NOMO-1 treated with dmso at 0.1 percent for 144 hours (cell line): Measurements from ENCODE around the gene TRAF3.

ENCODE experiments used
- DNase-seq: peaks from one replicate; lab custom pipeline; 2025; ENCODE audit not compliant: unreplicated experiment; lab: John Stamatoyannopoulos, UW

The TRAF3 gene

GRCh38 chr14:102931580-102932285 is 154.5 kb downstream of the TRAF3 start:
- no peak for DNase-seq

GRCh38 chr14:102932484-102933248 is 155.4 kb downstream of the TRAF3 start:
- DNase-seq, result no peak

- no peak for DNase-seq
Observed at GRCh38 chr14:102933618-102934231, 156.5 kb downstream of the TRAF3 start.

- DNase-seq, result no peak
Observed at GRCh38 chr14:102935756-102936155, 158.5 kb downstream of the TRAF3 start.

GRCh38 chr14:102937331-102938175 is 160.3 kb downstream of the TRAF3 start:
- DNase-seq, result no peak

GRCh38 chr14:102938191-102938590 is 160.9 kb downstream of the TRAF3 start:
- no peak for DNase-seq

- no peak for DNase-seq
Observed at GRCh38 chr14:102939329-102939728, 162.1 kb downstream of the TRAF3 start.

- no peak for DNase-seq
Observed at GRCh38 chr14:102939820-102940561, 162.7 kb downstream of the TRAF3 start.

- DNase-seq, result no peak
Observed at GRCh38 chr14:102940729-102941362, 163.6 kb downstream of the TRAF3 start.

GRCh38 chr14:102941419-102942011 is 164.3 kb downstream of the TRAF3 start:
- DNase-seq, result no peak

- no peak for DNase-seq
Observed at GRCh38 chr14:102942069-102942468, 164.8 kb downstream of the TRAF3 start.

- DNase-seq, result no peak
Observed at GRCh38 chr14:102943454-102943853, 166.2 kb downstream of the TRAF3 start.

- DNase-seq, result no peak
Observed at GRCh38 chr14:102943979-102944378, 166.7 kb downstream of the TRAF3 start.

- DNase-seq, result no peak
Observed at GRCh38 chr14:102944448-102945330, 167.4 kb downstream of the TRAF3 start.

- DNase-seq, result no peak
Observed at GRCh38 chr14:102945346-102946130, 168.3 kb downstream of the TRAF3 start.

- DNase-seq, result no peak
Observed at GRCh38 chr14:102947321-102948103, 170.3 kb downstream of the TRAF3 start.

GRCh38 chr14:102948698-102949061 is 171.4 kb downstream of the TRAF3 start:
- DNase-seq, result no peak
